Mammary epithelial cell (primary cell): ENCODE data around the gene NF1.

ENCODE experiments used
- EZH2 ChIP-seq: IDR thresholded peaks from 2 replicates; pipeline ENCODE4 v1.6.1; 2012; ENCODE audit warnings: low read length, inconsistent platforms, borderline replicate concordance
- TF ChIP-seq, protein P1 (sequence below), 2 donors: IDR thresholded peaks in 1 of 2; conservative IDR thresholded peaks in 1 of 2; 2 replicates each; pipeline ENCODE4 v1.5.1; 2011 to 2012; ENCODE audit warnings: inconsistent platforms in 2 of 2, low read length in 2 of 2, mild to moderate bottlenecking in 2 of 2, control low read depth in 1 of 2, low read depth in 1 of 2; ENCODE audit not compliant: insufficient read depth in 1 of 2; ENCODE audit errors: extremely low read depth in 1 of 2

DNA sequence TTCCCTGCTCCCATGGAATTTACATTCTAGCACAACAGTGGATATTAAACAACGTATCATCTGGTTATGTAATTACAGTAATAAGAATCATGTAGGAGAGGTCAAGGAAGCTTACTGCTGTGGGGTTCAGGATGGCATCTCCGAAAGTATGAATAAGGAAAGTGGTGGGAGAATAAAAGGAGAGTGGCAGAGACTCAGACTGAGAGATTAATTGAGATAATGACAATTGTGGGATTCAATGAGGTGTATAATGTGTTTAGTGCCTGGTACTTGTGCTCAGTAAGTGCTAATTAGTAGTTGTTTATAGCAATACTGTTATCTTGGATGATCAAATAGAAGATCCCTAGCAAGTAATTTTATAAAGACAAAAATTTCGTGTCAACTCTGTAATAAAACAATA is 45.3 kb downstream of the NF1 start:
- TF ChIP-seq, protein P1, sequence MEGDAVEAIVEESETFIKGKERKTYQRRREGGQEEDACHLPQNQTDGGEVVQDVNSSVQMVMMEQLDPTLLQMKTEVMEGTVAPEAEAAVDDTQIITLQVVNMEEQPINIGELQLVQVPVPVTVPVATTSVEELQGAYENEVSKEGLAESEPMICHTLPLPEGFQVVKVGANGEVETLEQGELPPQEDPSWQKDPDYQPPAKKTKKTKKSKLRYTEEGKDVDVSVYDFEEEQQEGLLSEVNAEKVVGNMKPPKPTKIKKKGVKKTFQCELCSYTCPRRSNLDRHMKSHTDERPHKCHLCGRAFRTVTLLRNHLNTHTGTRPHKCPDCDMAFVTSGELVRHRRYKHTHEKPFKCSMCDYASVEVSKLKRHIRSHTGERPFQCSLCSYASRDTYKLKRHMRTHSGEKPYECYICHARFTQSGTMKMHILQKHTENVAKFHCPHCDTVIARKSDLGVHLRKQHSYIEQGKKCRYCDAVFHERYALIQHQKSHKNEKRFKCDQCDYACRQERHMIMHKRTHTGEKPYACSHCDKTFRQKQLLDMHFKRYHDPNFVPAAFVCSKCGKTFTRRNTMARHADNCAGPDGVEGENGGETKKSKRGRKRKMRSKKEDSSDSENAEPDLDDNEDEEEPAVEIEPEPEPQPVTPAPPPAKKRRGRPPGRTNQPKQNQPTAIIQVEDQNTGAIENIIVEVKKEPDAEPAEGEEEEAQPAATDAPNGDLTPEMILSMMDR (conservative IDR thresholded peaks at IDR 0.05 in 1 of 2, IDR thresholded peaks at IDR 0.05 in 1 of 2; ENCODE audit: extremely low read depth in 1 of 2, insufficient read depth in 1 of 2, low read depth in 1 of 2, low read length in 2 of 2), result no peak
- TF ChIP-seq EZH2, result no peak
